Endothelial cell of umbilical vein (primary cell): ENCODE measurements around the gene RORC. TPM values are rescaled to one million over a fixed set of nuclear protein-coding genes. Genes with fewer than 3 reads are reported as not detected.

Experiments used
- BruUV-seq: library from RNA; stranded (reverse); fragments of 400-500 nt; replicated peaks from 2 replicates; lab custom pipeline; 2021; lab: Mats Ljungman, UMichigan
- CTCF ChIA-PET: fragments of 300-600, 350-600 bp; sonication (Branson Sonifier 250); formaldehyde crosslinking; loops from one replicate; lab custom pipeline; 2021; ENCODE audit warnings: antibody characterized with exemption, inconsistent platforms; lab: Charles Lee
- POLR2A ChIA-PET: fragments of 300-600, 350-600 bp; sonication (Branson Sonifier 250); formaldehyde crosslinking; loops from one replicate; lab custom pipeline; 2021; ENCODE audit warnings: antibody characterized with exemption, inconsistent platforms; lab: Charles Lee
- DNase-seq: peaks from one replicate; pipeline ENCODE4 v3.0.0-alpha.2; 2011; ENCODE audit warnings: low read depth, low spot score
- FAIRE-seq: peaks from 2 replicates; lab custom pipeline; 2011; peaks lifted over from hg19 to GRCh38; lab: Jason Lieb, UNC
- H2AFZ ChIP-seq: 2 replicates; pipeline ENCODE4 v1.6.0; 2012; ENCODE audit warnings: low read depth, low read length, control low read depth, inconsistent platforms
- H3K27ac ChIP-seq: 2 replicates; pipeline ENCODE4 v1.5.1; 2011; ENCODE audit warnings: low read depth, mild to moderate bottlenecking, control low read depth, low read length, moderate library complexity; ENCODE audit not compliant: insufficient read depth
- H3K27me3 ChIP-seq, 2 experiments: 2 replicates each; pipeline versions ENCODE4 v1.6.0 to v1.6.1; 2011; ENCODE audit warnings: low read length in 2 of 2, mixed read lengths in 1 of 2; ENCODE audit not compliant: control insufficient read depth in 2 of 2, insufficient read depth in 2 of 2
- H3K36me3 ChIP-seq, 2 experiments: 2 replicates in 1 of 2; 3 replicates in 1 of 2; pipeline ENCODE4 v1.5.1; 2011; ENCODE audit warnings: low read length in 2 of 2, mild to moderate bottlenecking in 1 of 2, moderate library complexity in 1 of 2; ENCODE audit not compliant: control insufficient read depth in 2 of 2, insufficient read depth in 2 of 2; ENCODE audit errors: extremely low read depth in 1 of 2
- H3K4me1 ChIP-seq: 3 replicates; pipeline ENCODE4 v1.5.1; 2011; ENCODE audit warnings: mild to moderate bottlenecking, low read length; ENCODE audit not compliant: control insufficient read depth, insufficient read depth; ENCODE audit errors: extremely low read depth
- H3K4me2 ChIP-seq: 2 replicates; pipeline ENCODE4 v1.6.1; 2011; ENCODE audit warnings: low read length, control low read depth, mixed read lengths; ENCODE audit not compliant: insufficient read depth
- H3K4me3 ChIP-seq, 3 experiments: fragments of 200-600 bp in 1 of 3; sonication (generic), shearing (Covaris generic) in 1 of 3; replicated peaks in 1 of 3; 2 replicates each; pipeline ENCODE4 v1.5.1; 2011 to 2016; ENCODE audit warnings: control low read depth in 3 of 3, low read length in 3 of 3, mild to moderate bottlenecking in 2 of 3, inconsistent platforms in 1 of 3, low read depth in 1 of 3, moderate library complexity in 1 of 3; ENCODE audit not compliant: insufficient read depth in 1 of 3
- H3K79me2 ChIP-seq: 2 replicates; pipeline ENCODE4 v1.6.0; 2012; ENCODE audit warnings: low read length, inconsistent platforms; ENCODE audit not compliant: control insufficient read depth, insufficient read depth
- H3K9ac ChIP-seq: replicated peaks from 2 replicates; pipeline ENCODE3; 2011; ENCODE audit warnings: low read length, control low read depth; ENCODE audit not compliant: insufficient read depth; ENCODE audit errors: extremely low read depth
- H3K9me1 ChIP-seq: replicated peaks from 3 replicates; pipeline ENCODE4 v1.6.0; 2011; ENCODE audit warnings: mild to moderate bottlenecking, low read length; ENCODE audit not compliant: control insufficient read depth, insufficient read depth; ENCODE audit errors: extremely low read depth
- H3K9me3 ChIP-seq: replicated peaks from 2 replicates; pipeline ENCODE4 v1.5.1; 2012; ENCODE audit warnings: low read length, inconsistent platforms; ENCODE audit not compliant: control insufficient read depth, insufficient read depth
- H4K20me1 ChIP-seq: replicated peaks from 2 replicates; pipeline ENCODE3; 2011; ENCODE audit warnings: mild to moderate bottlenecking, low read length; ENCODE audit not compliant: control insufficient read depth, insufficient read depth; ENCODE audit errors: extremely low read depth
- CTCF ChIP-seq, 2 donors: IDR thresholded peaks; 1 replicate in 1 of 2; 2 replicates in 1 of 2; pipeline ENCODE4 v1.5.1; 2011; ENCODE audit warnings: low read length in 2 of 2, mild to moderate bottlenecking in 2 of 2, moderate library complexity in 2 of 2, control low read depth in 1 of 2, inconsistent platforms in 1 of 2, low read depth in 1 of 2; ENCODE audit not compliant: insufficient read depth in 1 of 2; ENCODE audit errors: extremely low read depth in 1 of 2
- EZH2 ChIP-seq: IDR thresholded peaks from 2 replicates; pipeline ENCODE4 v1.6.1; 2012; ENCODE audit warnings: borderline replicate concordance, low read depth, mild to moderate bottlenecking, moderate library complexity, low read length, inconsistent platforms; ENCODE audit not compliant: severe bottlenecking
- GATA2 ChIP-seq: IDR thresholded peaks from 2 replicates; pipeline ENCODE4 v1.7.0; 2011; ENCODE audit warnings: low read depth, mild to moderate bottlenecking, moderate library complexity, mixed read lengths, low read length; ENCODE audit not compliant: insufficient read length, insufficient read depth
- MAX ChIP-seq: IDR thresholded peaks from 2 replicates; pipeline ENCODE4 v1.6.1; 2011; ENCODE audit not compliant: insufficient read depth, insufficient read length
- MYC ChIP-seq: IDR thresholded peaks from one replicate; pipeline ENCODE4 v1.6.1; 2011; ENCODE audit warnings: mild to moderate bottlenecking, low read depth, low read length
- dilution Hi-C: fragments of 300-500 bp; cut with MboI; formaldehyde crosslinking; loops from one replicate; pipeline ENCODE4 v1.15.0; 2019; ENCODE audit warnings: low sequenced_read_pairs; ENCODE audit not compliant: extremely low pct_ligation_motif_present
- intact Hi-C: fragments of 100-400 bp; cut with micrococcal nuclease; formaldehyde crosslinking; loops from one replicate; pipeline ENCODE4 v1.10.0; 2022
- polyA plus RNA-seq, 4 experiments: library from polyadenylated mRNA; depleted of rRNA in 3 of 4; stranded (reverse) in 3 of 4; unstranded in 1 of 4; fragments of >200 nt; gene quantifications; 2 replicates each; pipeline versions ENCODE4 v1.2.1 to v1.2.3, GENCODE V29; 2011 to 2012; ENCODE audit warnings: missing spikeins in 1 of 4
- total RNA-seq: library from RNA; stranded (reverse); gene quantifications from 2 replicates; pipeline ENCODE4 v1.2.3, GENCODE V29; 2021

The RORC gene
- total and polyA plus RNA-seq, 2 donors (not counting 3 experiments of a cell fraction or from before 2014, with no cell fraction given) = not detected

GRCh38 chr1:151832318-151832980 is 847 bp upstream of the RORC start:
- dilution Hi-C loops (no loop called here), intact Hi-C loops (no loop called here)
- Histone ChIP-seq H3K4me1 (peaks cover 11% of the 10 kb centered on the region), H3K9me3 (no peaks in the 10 kb centered on the region), H3K9me1 (no peaks in the 10 kb centered on the region), H2AFZ (no peak overlapping the region), H4K20me1 (no peaks in the 10 kb centered on the region), H3K27ac (no peak overlapping the region), H3K27me3 (peaks cover 0 to under 1% of the 10 kb centered on the region in 2 experiments), H3K79me2 (no peaks in the 10 kb centered on the region), H3K36me3 (no peaks in the 10 kb centered on the region), H3K4me3 (no peak overlapping the region), H3K4me2 (no peak overlapping the region), H3K9ac (no peak overlapping the region)
- no TSS peak for BruUV-seq
- FAIRE-seq = no peak
- ChIA-PET POLR2A (no interaction called here), CTCF (no interaction called here)
- TF ChIP-seq GATA2 (no peak), EZH2 (no peak), CTCF (IDR thresholded peaks at IDR 0.05; ENCODE audit: extremely low read depth in 1 of 2, insufficient read depth in 1 of 2, low read depth in 1 of 2, low read length in 2 of 2) (no peak), MAX (no peak)
- no peak for DNase-seq

- no peak for FAIRE-seq
Observed at GRCh38 chr1:151831256-151831591, 378 bp downstream of the RORC start.

More at GRCh38 chr1:151831256-151831591, 378 bp downstream of the RORC start:
- Histone ChIP-seq H3K9me3 (no peaks in the 10 kb centered on the region), H3K79me2 (no peaks in the 10 kb centered on the region), H3K4me1 (peaks cover 11% of the 10 kb centered on the region), H4K20me1 (no peaks in the 10 kb centered on the region), H3K4me3 (no peak overlapping the region), H3K9me1 (no peaks in the 10 kb centered on the region), H3K27me3 (no peaks in the 10 kb centered on the region), H3K27ac (no peak overlapping the region), H3K9ac (no peak overlapping the region), H3K4me2 (no peak overlapping the region), H3K36me3 (no peaks in the 10 kb centered on the region), H2AFZ (no peak overlapping the region)
- dilution Hi-C loops = no loop called here
- TF ChIP-seq CTCF (IDR thresholded peaks at IDR 0.05; ENCODE audit: extremely low read depth in 1 of 2, insufficient read depth in 1 of 2, low read depth in 1 of 2, low read length in 2 of 2) (no peak), MYC (no peak)
- CTCF ChIA-PET = no interaction called here
- POLR2A ChIA-PET = no interaction called here
- DNase-seq = no peak
- BruUV-seq = no TSS peak
- intact Hi-C loops = no loop called here
